ENCODE results near the gene CHST8. TPM values are rescaled to one million over a fixed set of nuclear protein-coding genes. Genes with fewer than 3 reads are reported as not detected.

The CHST8 gene
- total RNA-seq, 5 donors from 2014 or later (not counting 1 experiment from before 2014, with no cell fraction given), result not detected

GRCh38 chr19:33677745-33678426 lies 56.1 kb downstream of the CHST8 start:
- Histone ChIP-seq H3K36me3 (ENCODE audit: control insufficient read depth in 2 of 2, extremely low read depth in 1 of 2, insufficient read depth in 1 of 2, low read length in 1 of 2) (no peaks in the 10 kb centered on the region), H3K27me3 (replicated peaks in 1 of 2; ENCODE audit: control insufficient read depth in 2 of 2, extremely low read depth in 1 of 2, insufficient read depth in 2 of 2, low read length in 1 of 2) (peaks cover 0 to 33% of the 10 kb centered on the region in 2 experiments), H3K4me3 (ENCODE audit: control insufficient read depth in 1 of 2, extremely low read depth in 1 of 2, low read length in 1 of 2) (no peak overlapping the region), H3K9me3 (no peaks in the 10 kb centered on the region), H3K27ac (ENCODE audit: low read length) (no peak overlapping the region), H3K4me1 (ENCODE audit: control insufficient read depth in 1 of 2, extremely low read depth in 1 of 2, insufficient read depth in 2 of 2, low read length in 2 of 2) (no peaks in the 10 kb centered on the region)
- Mint-ChIP-seq H3K36me3 (no peaks in the 10 kb centered on the region), H3K9me3 (no peaks in the 10 kb centered on the region), H3K4me3 (no peak overlapping the region), H3K27me3 (peaks cover 19 to 28% of the 10 kb centered on the region in 2 donors), H3K27ac (no peak overlapping the region), H3K4me1 (no peaks in the 10 kb centered on the region)
- DNase-seq (no peak), ATAC-seq (replicated peaks in 1 of 4) (no peak)
- 57% methylated on average over 4 of the region's 5 CpGs for WGBS (ENCODE audit: insufficient coverage)
- ChIA-PET CTCF (no interaction called here), POLR2A (no interaction called here)

- Histone ChIP-seq H3K27ac (ENCODE audit: low read length) (no peak overlapping the region), H3K36me3 (ENCODE audit: control insufficient read depth in 2 of 2, extremely low read depth in 1 of 2, insufficient read depth in 1 of 2, low read length in 1 of 2) (no peaks in the 10 kb centered on the region), H3K27me3 (replicated peaks in 1 of 2; ENCODE audit: control insufficient read depth in 2 of 2, extremely low read depth in 1 of 2, insufficient read depth in 2 of 2, low read length in 1 of 2) (peaks cover 0 to 31% of the 10 kb centered on the region in 2 experiments), H3K4me1 (ENCODE audit: control insufficient read depth in 1 of 2, extremely low read depth in 1 of 2, insufficient read depth in 2 of 2, low read length in 2 of 2) (no peaks in the 10 kb centered on the region), H3K4me3 (ENCODE audit: control insufficient read depth in 1 of 2, extremely low read depth in 1 of 2, low read length in 1 of 2) (no peak overlapping the region), H3K9me3 (no peaks in the 10 kb centered on the region)
- ATAC-seq (replicated peaks in 1 of 4) (no peak), DNase-seq (no peak)
- Mint-ChIP-seq H3K27me3 (peaks cover 23 to 31% of the 10 kb centered on the region in 2 donors), H3K4me3 (no peak overlapping the region), H3K4me1 (no peaks in the 10 kb centered on the region), H3K27ac (no peak overlapping the region), H3K9me3 (no peaks in the 10 kb centered on the region), H3K36me3 (no peaks in the 10 kb centered on the region)
- CTCF ChIA-PET, result no interaction called here
- POLR2A ChIA-PET, result no interaction called here
- WGBS (ENCODE audit: insufficient coverage), result 89% methylated on average over 7 of the region's 12 CpGs
These were observed 57.2 kb downstream of the CHST8 start for GRCh38 chr19:33678796-33679585.

GRCh38 chr19:33679696-33680095 lies 57.9 kb downstream of the CHST8 start:
- H3K27ac ChIP-seq (ENCODE audit: low read length), result no peak overlapping the region
- DNase-seq (no peak), ATAC-seq (replicated peaks in 1 of 4) (no peak)
- ChIA-PET CTCF (no interaction called here), POLR2A (no interaction called here)
- no peaks in the 10 kb centered on the region for H3K9me3 ChIP-seq
- Mint-ChIP-seq H3K27ac (no peak overlapping the region), H3K36me3 (no peaks in the 10 kb centered on the region), H3K4me3 (no peak overlapping the region), H3K9me3 (no peaks in the 10 kb centered on the region), H3K4me1 (no peaks in the 10 kb centered on the region), H3K27me3 (peaks cover 19 to 33% of the 10 kb centered on the region in 2 donors)
- no peaks in the 10 kb centered on the region for H3K36me3 ChIP-seq (ENCODE audit: control insufficient read depth in 2 of 2, extremely low read depth in 1 of 2, insufficient read depth in 1 of 2, low read length in 1 of 2)
- no peaks in the 10 kb centered on the region for H3K4me1 ChIP-seq (ENCODE audit: control insufficient read depth in 1 of 2, extremely low read depth in 1 of 2, insufficient read depth in 2 of 2, low read length in 2 of 2)
- WGBS (ENCODE audit: insufficient coverage), result 100% methylated on average over 1 of the region's 5 CpGs
- no peak overlapping the region for H3K4me3 ChIP-seq (ENCODE audit: control insufficient read depth in 1 of 2, extremely low read depth in 1 of 2, low read length in 1 of 2)
- peaks cover 0 to 31% of the 10 kb centered on the region in 2 experiments for H3K27me3 ChIP-seq (replicated peaks in 1 of 2; ENCODE audit: control insufficient read depth in 2 of 2, extremely low read depth in 1 of 2, insufficient read depth in 2 of 2, low read length in 1 of 2)

DNA sequence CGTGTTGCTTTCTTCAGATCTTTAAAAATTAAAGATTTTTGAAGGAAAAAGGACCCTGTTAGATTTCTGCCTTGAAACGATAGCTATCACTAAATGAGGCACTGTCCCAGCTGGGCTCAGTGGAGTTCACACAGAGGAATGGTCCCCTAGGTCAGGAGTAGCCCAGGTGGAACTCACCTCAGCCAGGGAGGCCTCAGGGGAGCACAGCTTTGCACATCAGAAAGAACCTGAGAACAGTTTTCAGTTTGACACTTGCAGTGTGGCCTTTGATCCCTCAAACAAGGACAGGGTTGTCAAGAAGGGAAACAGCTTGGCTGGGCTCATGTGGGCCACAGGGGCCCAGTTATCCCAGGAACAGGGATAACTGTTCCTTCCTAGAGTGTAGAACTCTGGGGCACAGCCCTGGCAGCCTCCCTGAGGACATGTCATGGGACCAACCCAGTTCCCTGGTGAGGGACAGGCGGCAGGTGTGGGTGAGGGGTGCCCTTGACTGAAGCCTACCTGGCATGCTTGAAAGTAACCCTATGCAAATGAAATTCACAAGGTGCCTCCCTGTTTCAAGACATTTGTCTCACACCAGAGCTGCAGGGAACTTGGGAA lies 59.4 kb downstream of the CHST8 start:
- no peaks in the 10 kb centered on the region for H3K9me3 Mint-ChIP-seq

DNA sequence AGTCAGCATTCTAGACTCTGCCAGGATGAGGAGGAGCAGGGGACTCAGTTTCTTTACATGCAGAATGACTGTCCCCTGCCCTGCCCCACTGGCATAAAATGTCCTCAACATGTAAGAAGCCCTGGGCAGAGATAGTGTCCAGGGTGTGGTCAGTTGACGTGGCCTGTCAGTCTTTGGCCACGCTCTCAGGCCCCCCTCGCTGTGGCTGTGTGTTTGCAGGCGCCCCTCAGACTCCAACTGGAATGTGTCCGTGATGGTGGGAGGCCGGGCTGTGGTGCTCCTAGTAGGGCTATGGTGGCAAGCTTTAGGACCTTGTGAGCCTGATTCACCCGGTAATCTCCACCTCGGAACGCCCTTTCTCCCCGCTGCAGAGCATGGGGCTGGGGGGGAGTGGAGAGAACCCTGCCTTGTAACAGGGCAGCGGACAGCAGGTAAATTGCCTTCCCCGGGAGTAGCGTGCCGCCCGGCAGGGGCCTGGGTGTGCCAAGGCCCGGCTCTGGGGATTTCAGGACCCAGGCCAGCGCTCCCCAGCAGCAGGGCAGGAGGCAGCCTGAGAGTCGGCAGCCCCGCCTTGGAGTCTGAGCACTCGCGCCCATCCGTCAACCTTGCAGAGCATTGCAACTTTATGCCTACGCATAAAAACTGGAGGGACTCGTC lies 62.3 kb downstream of the CHST8 start:
- H3K9me3 Mint-ChIP-seq, result no peaks in the 10 kb centered on the region
- Histone ChIP-seq H3K9me3 (no peaks in the 10 kb centered on the region), H3K4me3 (ENCODE audit: control insufficient read depth in 1 of 2, extremely low read depth in 1 of 2, low read length in 1 of 2) (peak overlapping the region in 1 of 2 donors; percentile 0), H3K27me3 (replicated peaks in 1 of 2; ENCODE audit: control insufficient read depth in 2 of 2, extremely low read depth in 1 of 2, insufficient read depth in 2 of 2, low read length in 1 of 2) (peaks cover 0 to 57% of the 10 kb centered on the region in 2 experiments), H3K36me3 (ENCODE audit: control insufficient read depth in 2 of 2, extremely low read depth in 1 of 2, insufficient read depth in 1 of 2, low read length in 1 of 2) (no peaks in the 10 kb centered on the region), H3K27ac (ENCODE audit: low read length) (no peak overlapping the region), H3K4me1 (ENCODE audit: control insufficient read depth in 1 of 2, extremely low read depth in 1 of 2, insufficient read depth in 2 of 2, low read length in 2 of 2) (no peaks in the 10 kb centered on the region)
- no peak for ATAC-seq (replicated peaks in 1 of 4)
- no peaks in the 10 kb centered on the region for H3K36me3 Mint-ChIP-seq
- peaks cover 36 to 49% of the 10 kb centered on the region in 2 donors for H3K27me3 Mint-ChIP-seq
- H3K4me3 Mint-ChIP-seq, result no peak overlapping the region
- 16% methylated on average over 20 of the region's 24 CpGs for WGBS (ENCODE audit: insufficient coverage)
- ChIA-PET CTCF (no interaction called here), POLR2A (no interaction called here)
- no peak for DNase-seq
- no peak overlapping the region for H3K27ac Mint-ChIP-seq
- no peaks in the 10 kb centered on the region for H3K4me1 Mint-ChIP-seq

More for the DNA sequence above, 59.4 kb downstream of the CHST8 start:
- DNase-seq (no peak), ATAC-seq (replicated peaks in 1 of 4) (no peak)
- Mint-ChIP-seq H3K27me3 (peaks cover 27 to 37% of the 10 kb centered on the region in 2 donors), H3K27ac (no peak overlapping the region), H3K4me3 (no peak overlapping the region), H3K36me3 (no peaks in the 10 kb centered on the region), H3K4me1 (no peaks in the 10 kb centered on the region)
- Histone ChIP-seq H3K9me3 (no peaks in the 10 kb centered on the region), H3K4me3 (ENCODE audit: control insufficient read depth in 1 of 2, extremely low read depth in 1 of 2, low read length in 1 of 2) (no peak overlapping the region), H3K36me3 (ENCODE audit: control insufficient read depth in 2 of 2, extremely low read depth in 1 of 2, insufficient read depth in 1 of 2, low read length in 1 of 2) (no peaks in the 10 kb centered on the region), H3K4me1 (ENCODE audit: control insufficient read depth in 1 of 2, extremely low read depth in 1 of 2, insufficient read depth in 2 of 2, low read length in 2 of 2) (no peaks in the 10 kb centered on the region), H3K27me3 (replicated peaks in 1 of 2; ENCODE audit: control insufficient read depth in 2 of 2, extremely low read depth in 1 of 2, insufficient read depth in 2 of 2, low read length in 1 of 2) (peaks cover 0 to 32% of the 10 kb centered on the region in 2 experiments), H3K27ac (ENCODE audit: low read length) (no peak overlapping the region)
- 48% methylated on average over 2 of the region's 3 CpGs for WGBS (ENCODE audit: insufficient coverage)
- CTCF ChIA-PET, result no interaction called here
- POLR2A ChIA-PET, result no interaction called here

- Mint-ChIP-seq H3K9me3 (no peaks in the 10 kb centered on the region), H3K27ac (no peak overlapping the region), H3K27me3 (peaks cover 33 to 49% of the 10 kb centered on the region in 2 donors), H3K4me1 (no peaks in the 10 kb centered on the region), H3K36me3 (no peaks in the 10 kb centered on the region), H3K4me3 (no peak overlapping the region)
- Histone ChIP-seq H3K9me3 (no peaks in the 10 kb centered on the region), H3K4me3 (ENCODE audit: control insufficient read depth in 1 of 2, extremely low read depth in 1 of 2, low read length in 1 of 2) (no peak overlapping the region), H3K27me3 (replicated peaks in 1 of 2; ENCODE audit: control insufficient read depth in 2 of 2, extremely low read depth in 1 of 2, insufficient read depth in 2 of 2, low read length in 1 of 2) (peaks cover 0 to 62% of the 10 kb centered on the region in 2 experiments), H3K36me3 (ENCODE audit: control insufficient read depth in 2 of 2, extremely low read depth in 1 of 2, insufficient read depth in 1 of 2, low read length in 1 of 2) (no peaks in the 10 kb centered on the region), H3K27ac (ENCODE audit: low read length) (no peak overlapping the region), H3K4me1 (ENCODE audit: control insufficient read depth in 1 of 2, extremely low read depth in 1 of 2, insufficient read depth in 2 of 2, low read length in 2 of 2) (no peaks in the 10 kb centered on the region)
- CTCF ChIA-PET, result no interaction called here
- ATAC-seq (replicated peaks in 1 of 4), result no peak
- no peak for DNase-seq
- POLR2A ChIA-PET, result no interaction called here
- 24% methylated on average over 31 of the region's 42 CpGs for WGBS (ENCODE audit: insufficient coverage)
These were observed 62.9 kb downstream of the CHST8 start for GRCh38 chr19:33684538-33685232.
